Natural killer cell (primary cell): ENCODE data around the gene KIAA1671. TPM values are rescaled to one million over a fixed set of nuclear protein-coding genes. Genes with fewer than 3 reads are reported as not detected.

Source experiments
- ATAC-seq, 3 donors: fragments of 150-1000 bp in 2 of 3; fragments of 200-7000 bp in 1 of 3; cut with Tn5 transposase; 1 replicate in 1 of 3; 2 replicates in 2 of 3; pipeline ENCODE4 v1.10.0; 2021; ENCODE audit warnings: mild to moderate bottlenecking in 2 of 3, moderate library complexity in 2 of 3
- DNase-seq, 2 donors: peaks; one replicate each; pipeline versions ENCODE4 v3.0.0 to v3.0.0-alpha.2; 2013 to 2021; ENCODE audit warnings: mixed read lengths in 1 of 2
- H3K27ac ChIP-seq: one replicate; pipeline ENCODE4 v1.5.1; 2013; ENCODE audit warnings: mild to moderate bottlenecking, low read length
- H3K27me3 ChIP-seq: one replicate; pipeline ENCODE4 v1.6.1; 2013; ENCODE audit warnings: low read length; ENCODE audit not compliant: control insufficient read depth, insufficient read depth
- H3K36me3 ChIP-seq: one replicate; pipeline ENCODE4 v1.6.1; 2013; ENCODE audit warnings: low read length; ENCODE audit not compliant: control insufficient read depth, insufficient read depth
- H3K4me1 ChIP-seq: one replicate; pipeline ENCODE4 v1.6.1; 2013; ENCODE audit warnings: low read length; ENCODE audit not compliant: control insufficient read depth, insufficient read depth
- H3K4me3 ChIP-seq: one replicate; pipeline ENCODE4 v1.5.1; 2013; ENCODE audit warnings: low read length
- H3K9me3 ChIP-seq: one replicate; pipeline ENCODE4 v1.6.1; 2013; ENCODE audit warnings: low read length; ENCODE audit not compliant: control insufficient read depth, insufficient read depth
- H3K27ac Mint-ChIP-seq, 2 donors: one replicate each; pipeline ENCODE4 v1.8.0; 2022; ENCODE audit warnings: mild to moderate bottlenecking in 2 of 2, mixed read lengths in 2 of 2, moderate library complexity in 1 of 2
- H3K27me3 Mint-ChIP-seq, 2 donors: one replicate each; pipeline ENCODE4 v1.8.0; 2022; ENCODE audit warnings: low read depth in 2 of 2, mixed read lengths in 2 of 2
- H3K36me3 Mint-ChIP-seq: one replicate; pipeline ENCODE4 v1.8.0; 2022; ENCODE audit warnings: mixed read lengths
- H3K4me1 Mint-ChIP-seq, 2 donors: one replicate each; pipeline ENCODE4 v1.8.0; 2022; ENCODE audit warnings: mixed read lengths in 2 of 2
- H3K4me3 Mint-ChIP-seq: one replicate; pipeline ENCODE4 v1.8.0; 2022; ENCODE audit warnings: mild to moderate bottlenecking, moderate library complexity, mixed read lengths
- H3K9me3 Mint-ChIP-seq, 2 donors: one replicate each; pipeline ENCODE4 v1.8.0; 2022; ENCODE audit warnings: mixed read lengths in 2 of 2
- CTCF ChIP-seq: fragments of 200-600 bp; IDR thresholded peaks from one replicate; pipeline ENCODE4 v1.8.0; 2022; ENCODE audit warnings: antibody characterized with exemption
- WGBS: methylation state at CpG from one replicate; pipeline ENCODE4 v1.1.7; 2013; ENCODE audit warnings: missing lambda C conversion rate; ENCODE audit not compliant: insufficient coverage; 5-methylcytosine and 5-hydroxymethylcytosine counted together
- intact Hi-C: fragments of 100-400 bp; cut with micrococcal nuclease; formaldehyde crosslinking; loops from one replicate; pipeline ENCODE4 v1.14.2; 2022
- total RNA-seq, 4 donors: library from RNA; stranded (reverse); fragments of 120-200 nt in 1 of 4; gene quantifications; one replicate each; pipeline versions ENCODE4 v1.2.3 to v1.2.4, GENCODE V29; 2013 to 2022

Gene KIAA1671
- total RNA-seq, 3 donors from 2014 or later (not counting 1 experiment from before 2014, with no cell fraction given) = 3.6 to 24.0 (median 7.3) TPM

DNA sequence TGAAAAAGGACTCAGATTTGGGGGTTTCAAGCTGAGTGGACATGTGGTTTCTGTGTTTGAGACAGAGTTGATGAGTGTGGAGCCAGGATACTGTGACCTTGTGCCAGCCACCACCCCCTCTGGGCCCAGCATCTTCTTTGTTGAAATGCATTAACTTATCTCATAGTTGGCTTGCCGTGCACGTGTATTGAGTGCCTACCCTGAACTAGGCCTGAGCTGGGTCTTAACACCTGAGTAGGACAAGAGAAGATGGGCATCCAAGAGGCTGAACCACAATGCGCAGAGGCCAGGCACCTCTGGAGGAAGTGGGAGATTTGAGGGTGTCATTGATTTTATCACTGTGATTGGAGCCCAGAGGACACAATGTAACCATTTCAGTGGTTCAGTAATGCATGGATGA, 129.6 kb downstream of the KIAA1671 start:
- DNase-seq (no peak), ATAC-seq (no peak)
- WGBS = 48% methylated on average over 3 of the region's 3 CpGs
- H3K4me3 ChIP-seq = no peak overlapping the region
- no peak overlapping the region for H3K27ac ChIP-seq
- Mint-ChIP-seq H3K9me3 (no peaks in the 10 kb centered on the region), H3K27me3 (no peaks in the 10 kb centered on the region), H3K4me3 (no peak overlapping the region), H3K27ac (no peak overlapping the region), H3K36me3 (no peaks in the 10 kb centered on the region), H3K4me1 (peaks cover 48 to 59% of the 10 kb centered on the region in 2 donors)
- no peaks in the 10 kb centered on the region for H3K36me3 ChIP-seq
- no peaks in the 10 kb centered on the region for H3K27me3 ChIP-seq
- peaks cover 55% of the 10 kb centered on the region for H3K4me1 ChIP-seq
- no peak for TF ChIP-seq CTCF
- peaks cover 2% of the 10 kb centered on the region for H3K9me3 ChIP-seq
- intact Hi-C loops = loop anchor here (10.0 kb wide), 1 partner anchor 253 kb away; no protein-coding TSS in a partner anchor

DNA sequence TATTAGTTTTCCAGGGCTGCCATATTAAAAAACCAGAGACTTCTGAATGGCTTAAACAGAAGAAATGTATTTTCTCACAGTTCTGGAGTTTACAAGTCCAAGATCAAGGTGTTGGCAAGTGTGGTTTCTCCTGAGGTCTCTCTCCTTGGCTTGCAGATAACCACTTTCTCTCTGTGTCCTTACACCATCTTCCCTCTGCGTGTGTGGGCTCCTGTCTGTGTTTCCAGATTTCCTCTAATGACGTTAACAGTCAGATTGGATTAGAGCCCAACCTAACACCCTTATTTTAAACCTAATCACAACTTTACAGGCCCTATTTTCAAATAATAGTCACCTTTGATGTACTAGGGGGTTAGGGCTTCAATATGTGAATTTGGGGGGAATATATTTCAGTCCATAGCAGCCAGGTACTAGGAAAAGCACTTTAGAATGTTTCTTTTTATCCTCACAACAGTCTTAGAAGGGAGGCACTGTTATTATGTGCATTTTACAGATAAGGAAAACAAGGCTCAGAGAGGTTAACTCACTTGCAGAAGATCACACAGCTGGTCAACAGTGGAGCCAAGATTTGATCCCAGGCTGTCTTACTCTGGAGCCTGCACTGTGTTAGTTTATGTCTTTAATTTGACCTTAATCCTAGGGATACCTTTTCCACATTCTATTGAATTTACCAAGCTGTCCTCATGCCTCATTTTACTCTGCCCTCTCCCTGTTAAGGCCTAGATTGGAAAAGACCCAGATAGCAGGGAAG, 130.7 kb downstream of the KIAA1671 start:
- no peaks in the 10 kb centered on the region for H3K36me3 Mint-ChIP-seq
- intact Hi-C loops = loop anchor here (10.0 kb wide), 1 partner anchor 252 kb away; no protein-coding TSS in a partner anchor
- Histone ChIP-seq H3K36me3 (no peaks in the 10 kb centered on the region), H3K27ac (no peak overlapping the region), H3K27me3 (no peaks in the 10 kb centered on the region), H3K9me3 (peaks cover 2% of the 10 kb centered on the region), H3K4me3 (no peak overlapping the region), H3K4me1 (peaks cover 47% of the 10 kb centered on the region)
- no peak for TF ChIP-seq CTCF
- no peak for DNase-seq
- 34% methylated on average over 2 of the region's 2 CpGs for WGBS
- no peaks in the 10 kb centered on the region for H3K9me3 Mint-ChIP-seq
- ATAC-seq = no peak
- no peaks in the 10 kb centered on the region for H3K27me3 Mint-ChIP-seq
- H3K4me3 Mint-ChIP-seq = no peak overlapping the region
- H3K4me1 Mint-ChIP-seq = peaks cover 38 to 51% of the 10 kb centered on the region in 2 donors
- no peak overlapping the region for H3K27ac Mint-ChIP-seq

- H3K9me3 ChIP-seq = peaks cover 2% of the 10 kb centered on the region
- no peak overlapping the region for H3K27ac ChIP-seq
- no peak for ATAC-seq
- H3K36me3 Mint-ChIP-seq = no peaks in the 10 kb centered on the region
- TF ChIP-seq CTCF = no peak
- no peaks in the 10 kb centered on the region for H3K36me3 ChIP-seq
- no peaks in the 10 kb centered on the region for H3K27me3 Mint-ChIP-seq
- 90% methylated on average over 6 of the region's 6 CpGs for WGBS
- H3K4me1 ChIP-seq = peaks cover 42% of the 10 kb centered on the region
- H3K27ac Mint-ChIP-seq = no peak overlapping the region
- no peak overlapping the region for H3K4me3 Mint-ChIP-seq
- no peak overlapping the region for H3K4me3 ChIP-seq
- H3K27me3 ChIP-seq = no peaks in the 10 kb centered on the region
- no peaks in the 10 kb centered on the region for H3K9me3 Mint-ChIP-seq
- peaks cover 38 to 51% of the 10 kb centered on the region in 2 donors for H3K4me1 Mint-ChIP-seq
- DNase-seq = no peak
- intact Hi-C loops = loop anchor here (10.0 kb wide), 1 partner anchor 251 kb away; no protein-coding TSS in a partner anchor
These were observed 131.3 kb downstream of the KIAA1671 start for GRCh38 chr22:25083807-25084200.
